ENCODE measurements around the gene LASP1. TPM values are rescaled to one million over a fixed set of nuclear protein-coding genes. Genes with fewer than 3 reads are reported as not detected.

Gene LASP1
- polyA plus RNA-seq, 1 experiment: 321 TPM

GRCh38 chr17:38848557-38848891 is 21.3 kb upstream of the LASP1 start:
- no peak for TF ChIP-seq CTCF (IDR thresholded peaks at IDR 0.05; ENCODE audit: insufficient read depth, low read depth, low read length)
- no peak for DNase-seq (ENCODE audit: low read depth)
- POLR2A ChIA-PET: interaction anchor here (0.5 kb wide), 1 partner anchor 54 kb away, joined by 5 read pairs; no protein-coding TSS in a partner anchor
- peaks cover 9% of the 10 kb centered on the region for H3K36me3 ChIP-seq (ENCODE audit: control insufficient read depth, insufficient read depth, low read length)
- H3K4me3 ChIP-seq (ENCODE audit: low read depth, low read length): no peak overlapping the region
- CTCF ChIA-PET: interaction anchor here (0.7 to 1.3 kb wide), 2 partner anchors 10 to 304 kb away, joined by 3 to 4 read pairs; no protein-coding TSS in a partner anchor
- no peaks in the 10 kb centered on the region for H3K27me3 ChIP-seq (ENCODE audit: control insufficient read depth, insufficient read depth, low read length)

- Histone ChIP-seq H3K4me3 (ENCODE audit: low read depth, low read length) (no peak overlapping the region), H3K27me3 (ENCODE audit: control insufficient read depth, insufficient read depth, low read length) (no peaks in the 10 kb centered on the region), H3K36me3 (ENCODE audit: control insufficient read depth, insufficient read depth, low read length) (peaks cover 9% of the 10 kb centered on the region)
- POLR2A ChIA-PET: interaction anchor here (0.5 kb wide), 1 partner anchor 54 kb away, joined by 5 read pairs; no protein-coding TSS in a partner anchor
- CTCF ChIA-PET: interaction anchor here (1.3 kb wide), 1 partner anchor 11 kb away, joined by 4 read pairs; no protein-coding TSS in a partner anchor
- no peak for TF ChIP-seq CTCF (IDR thresholded peaks at IDR 0.05; ENCODE audit: insufficient read depth, low read depth, low read length)
- DNase-seq (ENCODE audit: low read depth): no peak
These were observed 20.8 kb upstream of the LASP1 start for GRCh38 chr17:38848939-38849605.

GRCh38 chr17:38850374-38850773 is 19.5 kb upstream of the LASP1 start:
- POLR2A ChIA-PET: no interaction called here
- Histone ChIP-seq H3K27me3 (ENCODE audit: control insufficient read depth, insufficient read depth, low read length) (no peaks in the 10 kb centered on the region), H3K4me3 (ENCODE audit: low read depth, low read length) (no peak overlapping the region), H3K36me3 (ENCODE audit: control insufficient read depth, insufficient read depth, low read length) (peaks cover 9% of the 10 kb centered on the region)
- CTCF ChIA-PET: no interaction called here
- DNase-seq (ENCODE audit: low read depth): no peak
- TF ChIP-seq CTCF (IDR thresholded peaks at IDR 0.05; ENCODE audit: insufficient read depth, low read depth, low read length): no peak

- DNase-seq (ENCODE audit: low read depth): no peak
- Histone ChIP-seq H3K4me3 (ENCODE audit: low read depth, low read length) (peak overlapping the region; percentile 61), H3K36me3 (ENCODE audit: control insufficient read depth, insufficient read depth, low read length) (peaks cover 9% of the 10 kb centered on the region), H3K27me3 (ENCODE audit: control insufficient read depth, insufficient read depth, low read length) (no peaks in the 10 kb centered on the region)
- TF ChIP-seq CTCF (IDR thresholded peaks at IDR 0.05; ENCODE audit: insufficient read depth, low read depth, low read length): no peak
- ChIA-PET POLR2A (no interaction called here), CTCF (no interaction called here)
These were observed 18.4 kb upstream of the LASP1 start for GRCh38 chr17:38851434-38851833.

GRCh38 chr17:38852771-38853291 is 17.0 kb upstream of the LASP1 start:
- POLR2A ChIA-PET: interaction anchor here (0.6 kb wide), 2 partner anchors 18 to 34 kb away, joined by 3 to 10 read pairs; no protein-coding TSS in a partner anchor
- no peak for DNase-seq (ENCODE audit: low read depth)
- peaks cover 6% of the 10 kb centered on the region for H3K36me3 ChIP-seq (ENCODE audit: control insufficient read depth, insufficient read depth, low read length)

More at GRCh38 chr17:38852771-38853291, 17.0 kb upstream of the LASP1 start:
- CTCF ChIA-PET: interaction anchor here (1.4 to 1.5 kb wide), 2 partner anchors 16 to 24 kb away, joined by 3 to 4 read pairs; partner anchors contain the start of gene LASP1
- H3K4me3 ChIP-seq (ENCODE audit: low read depth, low read length): peak overlapping the region; percentile 61
- no peak for TF ChIP-seq CTCF (IDR thresholded peaks at IDR 0.05; ENCODE audit: insufficient read depth, low read depth, low read length)
- H3K27me3 ChIP-seq (ENCODE audit: control insufficient read depth, insufficient read depth, low read length): no peaks in the 10 kb centered on the region
